Liver (tissue), 9 donors: ENCODE measurements around the gene LSM7. TPM values are rescaled to one million over a fixed set of nuclear protein-coding genes. Genes with fewer than 3 reads are reported as not detected.

Source experiments
- DNase-seq: peaks from one replicate; pipeline ENCODE4 v3.0.0-alpha.2; 2017; ENCODE audit warnings: low spot score
- H3K27ac ChIP-seq, 2 donors: one replicate each; pipeline ENCODE4 v1.7.0; 2013; ENCODE audit warnings: inconsistent platforms in 2 of 2, low read length in 2 of 2, control low read depth in 1 of 2, low read depth in 1 of 2, mild to moderate bottlenecking in 1 of 2
- H3K27me3 ChIP-seq, 4 donors: one replicate each; pipeline versions ENCODE4 v1.6.1 to v1.7.0; 2013; ENCODE audit warnings: low read length in 3 of 4, inconsistent platforms in 1 of 4, mild to moderate bottlenecking in 1 of 4, moderate library complexity in 1 of 4; ENCODE audit not compliant: control insufficient read depth in 4 of 4, insufficient read depth in 4 of 4
- H3K36me3 ChIP-seq, 4 donors: one replicate each; pipeline versions ENCODE4 v1.6.1 to v1.7.0; 2013; ENCODE audit warnings: low read length in 3 of 4, mild to moderate bottlenecking in 3 of 4, low read depth in 1 of 4, moderate library complexity in 1 of 4; ENCODE audit not compliant: control insufficient read depth in 4 of 4, insufficient read depth in 3 of 4
- H3K4me1 ChIP-seq, 4 donors: one replicate each; pipeline versions ENCODE4 v1.6.1 to v1.7.0; 2013; ENCODE audit warnings: low read length in 3 of 4, mild to moderate bottlenecking in 3 of 4, moderate library complexity in 1 of 4; ENCODE audit not compliant: control insufficient read depth in 4 of 4, insufficient read depth in 4 of 4
- H3K4me3 ChIP-seq, 3 donors: one replicate each; pipeline versions ENCODE4 v1.6.1 to v1.7.0; 2013; ENCODE audit warnings: low read length in 3 of 3, control low read depth in 1 of 3, low read depth in 1 of 3, mild to moderate bottlenecking in 1 of 3
- H3K9ac ChIP-seq, 2 donors: one replicate each; pipeline ENCODE4 v1.7.0; 2013; ENCODE audit warnings: low read length in 2 of 2, mild to moderate bottlenecking in 2 of 2, moderate library complexity in 2 of 2, control low read depth in 1 of 2, low read depth in 1 of 2
- H3K9me3 ChIP-seq, 4 donors: one replicate each; pipeline versions ENCODE4 v1.6.1 to v1.7.0; 2013; ENCODE audit warnings: low read length in 3 of 4; ENCODE audit not compliant: control insufficient read depth in 4 of 4
- ATF3 ChIP-seq: IDR thresholded peaks from 2 replicates; pipeline ENCODE4 v1.6.1; 2016; ENCODE audit warnings: antibody characterized with exemption
- CTCF ChIP-seq: fragments of 150-350 bp; IDR thresholded peaks from 2 replicates; pipeline ENCODE4 v1.5.1; 2017; ENCODE audit warnings: improper control_type of control experiment, low read depth, low read length; ENCODE audit not compliant: missing input control
- EGR1 ChIP-seq, 2 donors: IDR thresholded peaks; 2 replicates each; pipeline ENCODE4 v1.6.1; 2016 to 2018; ENCODE audit warnings: antibody characterized with exemption in 2 of 2, low read depth in 2 of 2
- FOXA1 ChIP-seq: IDR thresholded peaks from 2 replicates; pipeline ENCODE4 v1.6.1; 2016; ENCODE audit warnings: antibody characterized with exemption
- FOXA2 ChIP-seq: IDR thresholded peaks from 2 replicates; pipeline ENCODE4 v1.6.1; 2016; ENCODE audit warnings: antibody characterized with exemption
- GABPA ChIP-seq, 2 donors: IDR thresholded peaks in 1 of 2; conservative IDR thresholded peaks in 1 of 2; 2 replicates each; pipeline ENCODE4 v1.6.1; 2016; ENCODE audit warnings: antibody characterized with exemption in 2 of 2, mild to moderate bottlenecking in 1 of 2, moderate library complexity in 1 of 2
- HNF4A ChIP-seq, 2 donors: conservative IDR thresholded peaks; 2 replicates each; pipeline ENCODE4 v1.6.1; 2016; ENCODE audit warnings: antibody characterized with exemption in 2 of 2, mild to moderate bottlenecking in 2 of 2
- HNF4G ChIP-seq: IDR thresholded peaks from 2 replicates; pipeline ENCODE4 v1.6.1; 2016; ENCODE audit warnings: antibody characterized with exemption
- JUND ChIP-seq, 2 donors: IDR thresholded peaks; 2 replicates each; pipeline ENCODE4 v1.6.1; 2016; ENCODE audit warnings: antibody characterized with exemption in 2 of 2
- NR2F2 ChIP-seq: IDR thresholded peaks from 2 replicates; pipeline ENCODE4 v1.6.1; 2016; ENCODE audit warnings: antibody characterized with exemption
- RAD21 ChIP-seq, 2 donors: IDR thresholded peaks; 2 replicates each; pipeline ENCODE4 v1.6.1; 2016; ENCODE audit warnings: antibody characterized with exemption in 2 of 2, mild to moderate bottlenecking in 2 of 2
- RXRA ChIP-seq, 2 donors: IDR thresholded peaks; 2 replicates each; pipeline ENCODE4 v1.6.1; 2017 to 2018; ENCODE audit warnings: antibody characterized with exemption in 2 of 2, mild to moderate bottlenecking in 1 of 2
- SP1 ChIP-seq: IDR thresholded peaks from 2 replicates; pipeline ENCODE4 v1.6.1; 2018; ENCODE audit warnings: antibody characterized with exemption, mild to moderate bottlenecking
- TAF1 ChIP-seq: conservative IDR thresholded peaks from 2 replicates; pipeline ENCODE4 v1.6.1; 2016; ENCODE audit warnings: antibody characterized with exemption, mild to moderate bottlenecking
- YY1 ChIP-seq: IDR thresholded peaks from 2 replicates; pipeline ENCODE4 v1.6.1; 2016; ENCODE audit warnings: antibody characterized with exemption, mild to moderate bottlenecking
- WGBS: extraction: QIAGEN DNeasy Blood & Tissue Kit; methylation state at CpG from one replicate; pipeline ENCODE4 v1.1.7; 2013; 5-methylcytosine and 5-hydroxymethylcytosine counted together
- polyA plus RNA-seq, 2 donors: library from polyadenylated mRNA; stranded (reverse) in 1 of 2; unstranded in 1 of 2; fragments of 200-250 nt in 1 of 2; fragments of >200 nt in 1 of 2; fragmentation: Nextera tagmentation in 1 of 2; extraction: Ambion mirVana in 1 of 2; gene quantifications; one replicate each; pipeline versions ENCODE4 v1.2.1 to v1.2.3, GENCODE V29; 2013 to 2015
- total RNA-seq, 2 donors: library from RNA; depleted of rRNA; stranded (reverse); fragments of >200 nt; gene quantifications; one replicate each; pipeline ENCODE4 v1.2.3, GENCODE V29; 2014
- TF ChIP-seq, protein P1 (sequence below): IDR thresholded peaks from 2 replicates; pipeline ENCODE4 v1.6.1; 2016; ENCODE audit warnings: antibody characterized with exemption
- TF ChIP-seq, protein P2 (sequence below): IDR thresholded peaks from 2 replicates; pipeline ENCODE4 v1.6.1; 2016; ENCODE audit warnings: antibody characterized with exemption, mild to moderate bottlenecking
- TF ChIP-seq, protein P3 (sequence below): IDR thresholded peaks from 2 replicates; pipeline ENCODE4 v1.6.1; 2016; ENCODE audit warnings: antibody characterized with exemption
- donor health status: healthy.
- donor health status: healthy.
- donor health status: healthy.
- donor health status: healthy.
- donor health status: healthy.

Gene LSM7
- total and polyA plus RNA-seq, 4 donors, result 23.6 to 59.9 (median 38.5) TPM

DNA sequence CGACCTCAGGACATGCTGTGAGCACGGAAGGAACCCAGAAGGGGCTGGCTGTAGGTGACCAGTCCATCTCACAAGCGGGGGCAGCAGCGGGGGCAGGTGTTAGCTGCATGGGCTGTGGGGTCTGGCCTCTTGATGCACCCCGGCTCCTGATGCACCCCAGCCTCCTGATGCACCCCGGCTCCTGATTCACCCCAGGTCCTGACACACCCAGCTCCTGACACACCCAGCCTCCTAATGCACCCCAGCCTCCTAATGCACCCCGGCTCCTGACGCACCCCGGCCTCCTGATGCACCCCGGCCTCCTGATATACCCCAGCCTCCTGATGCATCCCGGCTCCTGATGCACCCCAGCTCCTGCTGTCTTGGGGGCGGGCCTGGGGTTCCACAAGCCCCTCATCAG lies 7.4 kb downstream of the LSM7 start:
- no peak overlapping the region for H3K4me3 ChIP-seq
- H3K9ac ChIP-seq, result no peak overlapping the region
- peaks cover 0 to 18% (median 3%) of the 10 kb centered on the region in 4 donors for H3K36me3 ChIP-seq
- no peak for TF ChIP-seq YY1
- no peak for TF ChIP-seq TAF1
- no peak for TF ChIP-seq NR2F2
- no peak for TF ChIP-seq FOXA1
- no peak for TF ChIP-seq SP1
- TF ChIP-seq JUND (IDR thresholded peaks at IDR 0.05), result no peak
- TF ChIP-seq FOXA2, result no peak
- no peak for TF ChIP-seq ATF3
- TF ChIP-seq RAD21 (IDR thresholded peaks at IDR 0.05), result no peak
- TF ChIP-seq, protein P1, sequence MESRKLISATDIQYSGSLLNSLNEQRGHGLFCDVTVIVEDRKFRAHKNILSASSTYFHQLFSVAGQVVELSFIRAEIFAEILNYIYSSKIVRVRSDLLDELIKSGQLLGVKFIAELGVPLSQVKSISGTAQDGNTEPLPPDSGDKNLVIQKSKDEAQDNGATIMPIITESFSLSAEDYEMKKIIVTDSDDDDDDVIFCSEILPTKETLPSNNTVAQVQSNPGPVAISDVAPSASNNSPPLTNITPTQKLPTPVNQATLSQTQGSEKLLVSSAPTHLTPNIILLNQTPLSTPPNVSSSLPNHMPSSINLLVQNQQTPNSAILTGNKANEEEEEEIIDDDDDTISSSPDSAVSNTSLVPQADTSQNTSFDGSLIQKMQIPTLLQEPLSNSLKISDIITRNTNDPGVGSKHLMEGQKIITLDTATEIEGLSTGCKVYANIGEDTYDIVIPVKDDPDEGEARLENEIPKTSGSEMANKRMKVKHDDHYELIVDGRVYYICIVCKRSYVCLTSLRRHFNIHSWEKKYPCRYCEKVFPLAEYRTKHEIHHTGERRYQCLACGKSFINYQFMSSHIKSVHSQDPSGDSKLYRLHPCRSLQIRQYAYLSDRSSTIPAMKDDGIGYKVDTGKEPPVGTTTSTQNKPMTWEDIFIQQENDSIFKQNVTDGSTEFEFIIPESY, result no peak
- TF ChIP-seq, protein P2, sequence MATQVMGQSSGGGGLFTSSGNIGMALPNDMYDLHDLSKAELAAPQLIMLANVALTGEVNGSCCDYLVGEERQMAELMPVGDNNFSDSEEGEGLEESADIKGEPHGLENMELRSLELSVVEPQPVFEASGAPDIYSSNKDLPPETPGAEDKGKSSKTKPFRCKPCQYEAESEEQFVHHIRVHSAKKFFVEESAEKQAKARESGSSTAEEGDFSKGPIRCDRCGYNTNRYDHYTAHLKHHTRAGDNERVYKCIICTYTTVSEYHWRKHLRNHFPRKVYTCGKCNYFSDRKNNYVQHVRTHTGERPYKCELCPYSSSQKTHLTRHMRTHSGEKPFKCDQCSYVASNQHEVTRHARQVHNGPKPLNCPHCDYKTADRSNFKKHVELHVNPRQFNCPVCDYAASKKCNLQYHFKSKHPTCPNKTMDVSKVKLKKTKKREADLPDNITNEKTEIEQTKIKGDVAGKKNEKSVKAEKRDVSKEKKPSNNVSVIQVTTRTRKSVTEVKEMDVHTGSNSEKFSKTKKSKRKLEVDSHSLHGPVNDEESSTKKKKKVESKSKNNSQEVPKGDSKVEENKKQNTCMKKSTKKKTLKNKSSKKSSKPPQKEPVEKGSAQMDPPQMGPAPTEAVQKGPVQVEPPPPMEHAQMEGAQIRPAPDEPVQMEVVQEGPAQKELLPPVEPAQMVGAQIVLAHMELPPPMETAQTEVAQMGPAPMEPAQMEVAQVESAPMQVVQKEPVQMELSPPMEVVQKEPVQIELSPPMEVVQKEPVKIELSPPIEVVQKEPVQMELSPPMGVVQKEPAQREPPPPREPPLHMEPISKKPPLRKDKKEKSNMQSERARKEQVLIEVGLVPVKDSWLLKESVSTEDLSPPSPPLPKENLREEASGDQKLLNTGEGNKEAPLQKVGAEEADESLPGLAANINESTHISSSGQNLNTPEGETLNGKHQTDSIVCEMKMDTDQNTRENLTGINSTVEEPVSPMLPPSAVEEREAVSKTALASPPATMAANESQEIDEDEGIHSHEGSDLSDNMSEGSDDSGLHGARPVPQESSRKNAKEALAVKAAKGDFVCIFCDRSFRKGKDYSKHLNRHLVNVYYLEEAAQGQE, result no peak
- TF ChIP-seq HNF4G, result no peak
- TF ChIP-seq HNF4A (conservative IDR thresholded peaks at IDR 0.05), result no peak
- TF ChIP-seq GABPA (IDR thresholded peaks at IDR 0.05 in 1 of 2, conservative IDR thresholded peaks at IDR 0.05 in 1 of 2), result no peak
- no peak for TF ChIP-seq RXRA (IDR thresholded peaks at IDR 0.05)
- no peak for TF ChIP-seq CTCF
- no peak for TF ChIP-seq EGR1 (IDR thresholded peaks at IDR 0.05; ENCODE audit: low read depth in 2 of 2)
- TF ChIP-seq, protein P3, sequence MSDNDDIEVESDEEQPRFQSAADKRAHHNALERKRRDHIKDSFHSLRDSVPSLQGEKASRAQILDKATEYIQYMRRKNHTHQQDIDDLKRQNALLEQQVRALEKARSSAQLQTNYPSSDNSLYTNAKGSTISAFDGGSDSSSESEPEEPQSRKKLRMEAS, result no peak
- no peak overlapping the region for H3K27ac ChIP-seq
- H3K27me3 ChIP-seq, result no peaks in the 10 kb centered on the region
- DNase-seq, result no peak
- WGBS, result 93% methylated on average over 12 of the region's 12 CpGs
- H3K4me1 ChIP-seq, result peaks cover 0 to 1% (median under 1%) of the 10 kb centered on the region in 4 donors
- no peaks in the 10 kb centered on the region for H3K9me3 ChIP-seq
